Subcutaneous adipose tissue (tissue), 4 donors: Measurements from ENCODE around the gene NFATC2. TPM values are rescaled to one million over a fixed set of nuclear protein-coding genes. Genes with fewer than 3 reads are reported as not detected.

Experiments
- total RNA-seq, 4 donors: library from RNA; depleted of rRNA; stranded (reverse); fragments of >200 nt; gene quantifications; one replicate each; pipeline ENCODE4 v1.1.0, GENCODE V29; 2016
- TF ChIP-seq, protein P1 (sequence below): fragments of 450-650 bp; IDR thresholded peaks from one replicate; pipeline ENCODE4 v1.5.1; 2016; ENCODE audit warnings: low read depth, mild to moderate bottlenecking, control low read depth, antibody characterized with exemption, moderate library complexity

Gene NFATC2
- total RNA-seq, 4 donors from 2014 or later, result 2.3 to 7.5 (median 5.8) TPM

- TF ChIP-seq, protein P1, sequence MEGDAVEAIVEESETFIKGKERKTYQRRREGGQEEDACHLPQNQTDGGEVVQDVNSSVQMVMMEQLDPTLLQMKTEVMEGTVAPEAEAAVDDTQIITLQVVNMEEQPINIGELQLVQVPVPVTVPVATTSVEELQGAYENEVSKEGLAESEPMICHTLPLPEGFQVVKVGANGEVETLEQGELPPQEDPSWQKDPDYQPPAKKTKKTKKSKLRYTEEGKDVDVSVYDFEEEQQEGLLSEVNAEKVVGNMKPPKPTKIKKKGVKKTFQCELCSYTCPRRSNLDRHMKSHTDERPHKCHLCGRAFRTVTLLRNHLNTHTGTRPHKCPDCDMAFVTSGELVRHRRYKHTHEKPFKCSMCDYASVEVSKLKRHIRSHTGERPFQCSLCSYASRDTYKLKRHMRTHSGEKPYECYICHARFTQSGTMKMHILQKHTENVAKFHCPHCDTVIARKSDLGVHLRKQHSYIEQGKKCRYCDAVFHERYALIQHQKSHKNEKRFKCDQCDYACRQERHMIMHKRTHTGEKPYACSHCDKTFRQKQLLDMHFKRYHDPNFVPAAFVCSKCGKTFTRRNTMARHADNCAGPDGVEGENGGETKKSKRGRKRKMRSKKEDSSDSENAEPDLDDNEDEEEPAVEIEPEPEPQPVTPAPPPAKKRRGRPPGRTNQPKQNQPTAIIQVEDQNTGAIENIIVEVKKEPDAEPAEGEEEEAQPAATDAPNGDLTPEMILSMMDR, result no peak
These were observed 159.3 kb downstream of the NFATC2 start for GRCh38 chr20:51382986-51383821.

GRCh38 chr20:51382111-51382985 is 160.2 kb downstream of the NFATC2 start:
- TF ChIP-seq, protein P1, result no peak

DNA sequence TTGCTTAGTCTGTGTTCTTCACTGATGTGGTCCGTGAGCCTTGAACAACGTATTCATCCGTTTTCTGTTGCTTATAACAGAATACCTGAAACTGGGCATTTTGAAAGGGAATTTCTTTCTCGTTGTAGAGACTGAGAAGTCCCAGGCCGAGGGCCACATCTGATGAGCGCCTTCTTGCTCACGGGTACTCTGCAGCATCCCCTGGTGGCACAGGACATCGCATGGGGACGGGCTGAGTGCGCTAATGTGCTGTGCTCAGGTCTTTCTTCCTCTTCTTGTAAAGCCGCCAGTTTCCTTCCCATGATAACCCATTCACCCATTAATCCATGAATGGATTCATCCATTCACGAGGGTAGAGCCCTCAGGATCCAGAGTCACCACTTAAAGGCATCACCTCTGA is 161.0 kb downstream of the NFATC2 start:
- TF ChIP-seq, protein P1, result no peak

- TF ChIP-seq, protein P1, result no peak
These were observed 161.8 kb downstream of the NFATC2 start for GRCh38 chr20:51380401-51381385.

GRCh38 chr20:51379601-51380341 is 162.7 kb downstream of the NFATC2 start:
- TF ChIP-seq, protein P1, result no peak

- TF ChIP-seq, protein P1, result no peak
These were observed 164.2 kb downstream of the NFATC2 start for GRCh38 chr20:51378171-51378928.
